Islet of Langerhans (tissue), 1 donor: Measurements from ENCODE around the gene RASL12.
"Not testable (repeated sequence)": the region's sequence is repeated elsewhere in the genome, so short reads cannot be mapped to it uniquely, and the experiment has no call there.

Experiments used
- FAIRE-seq: peaks from one replicate; lab custom pipeline; 2011; peaks lifted over from hg19 to GRCh38; lab: Jason Lieb, UNC

The RASL12 gene

GRCh38 chr15:65074946-65075345 is 7.2 kb upstream of the RASL12 start:
- not testable (repeated sequence) for FAIRE-seq

GRCh38 chr15:65072617-65073016 is 4.8 kb upstream of the RASL12 start:
- FAIRE-seq = no peak

DNA sequence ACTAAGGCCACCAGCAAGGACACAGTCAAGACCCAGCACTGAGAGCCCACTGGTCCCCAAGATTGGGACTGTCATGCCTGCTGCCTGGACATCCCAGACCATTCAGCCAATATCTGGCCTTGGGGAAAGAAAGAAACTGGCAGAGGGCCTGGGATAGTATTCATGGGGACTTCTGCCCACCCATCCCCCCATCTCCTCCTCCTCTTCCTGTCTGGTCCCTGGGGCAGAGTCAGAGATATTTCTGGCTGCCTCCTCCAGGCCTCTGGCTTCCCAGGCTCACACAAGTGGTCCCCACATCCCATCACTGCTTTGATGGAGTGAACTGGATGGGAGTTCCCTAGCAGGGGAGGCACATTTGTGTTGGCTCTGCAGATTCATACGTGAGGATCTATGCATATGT is 4.2 kb upstream of the RASL12 start:
- FAIRE-seq = no peak

DNA sequence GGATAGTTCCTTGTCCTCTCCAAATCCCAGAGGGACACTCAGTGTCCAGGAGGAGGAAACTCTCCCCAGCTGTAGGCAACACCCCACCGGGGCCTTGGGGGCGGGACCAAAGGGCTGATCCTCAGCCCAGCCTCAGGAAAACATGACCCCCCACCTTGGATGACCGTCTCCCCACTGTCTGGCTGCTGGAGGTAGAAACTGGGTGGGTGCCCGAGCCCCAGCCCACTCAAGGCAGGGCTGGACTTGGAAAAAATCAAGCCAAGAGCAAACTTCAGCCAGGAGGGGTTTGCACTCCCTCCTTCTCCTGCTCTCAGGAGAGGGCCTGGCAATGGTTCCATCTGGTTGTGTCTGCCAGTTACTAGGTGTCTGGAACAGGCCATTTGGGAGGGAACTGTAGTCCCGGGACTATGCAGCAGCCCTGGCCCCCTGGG is 3.6 kb upstream of the RASL12 start:
- FAIRE-seq = no peak

DNA sequence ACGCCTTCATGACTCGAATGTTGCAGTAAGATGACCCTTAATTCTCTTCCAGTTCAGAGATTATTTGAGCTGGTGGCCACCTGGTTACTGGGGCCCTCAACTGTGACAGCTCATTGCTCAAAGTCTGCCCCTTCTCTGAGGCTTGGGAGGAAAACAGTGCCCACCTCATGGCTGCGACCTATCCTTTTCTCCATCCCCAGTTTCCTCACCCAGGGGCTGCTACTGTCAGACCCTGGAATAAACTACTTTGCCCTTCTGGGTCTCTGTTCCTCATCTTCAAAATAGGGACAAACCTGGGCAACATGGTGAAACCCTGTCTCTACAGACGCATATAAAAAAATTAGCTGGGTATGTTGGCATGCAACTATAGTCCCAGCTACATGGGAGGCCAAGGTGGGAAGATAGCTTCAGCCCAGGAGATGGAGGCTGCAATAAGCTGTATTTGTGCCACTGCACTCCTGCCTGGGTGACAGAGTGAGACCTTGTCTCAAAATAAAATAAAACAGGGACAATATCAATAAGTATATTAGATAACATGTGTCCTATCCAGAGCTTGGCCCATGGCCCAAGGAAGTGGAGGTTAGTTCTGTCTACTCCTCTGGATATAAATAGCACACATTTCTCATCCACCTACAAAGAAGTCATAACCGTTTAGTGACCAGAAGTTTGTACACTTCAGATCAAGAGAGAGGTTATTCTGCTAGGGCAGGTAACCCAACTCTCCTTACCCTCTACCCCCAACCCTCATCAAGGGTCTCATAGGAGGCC is 2.2 kb upstream of the RASL12 start:
- no peak for FAIRE-seq

DNA sequence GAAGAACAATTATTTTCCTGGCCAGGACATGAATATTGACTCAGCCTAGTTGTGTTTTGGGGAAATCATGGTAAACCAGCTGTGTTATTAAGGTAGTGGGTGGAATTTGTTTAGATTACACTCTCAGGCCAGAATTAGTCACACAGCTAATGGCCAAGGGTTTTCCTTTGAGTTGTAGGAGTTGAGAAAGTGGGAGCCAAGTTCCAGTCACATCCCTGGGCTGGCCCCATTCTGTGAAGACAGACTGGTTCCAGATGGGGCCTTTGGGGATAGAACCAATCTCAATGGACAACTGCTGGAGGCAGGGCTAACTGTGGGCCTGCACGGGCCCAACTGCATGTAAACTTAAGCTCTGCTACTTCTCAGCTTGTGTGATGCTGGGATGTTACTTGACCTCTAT is 1.4 kb upstream of the RASL12 start:
- no peak for FAIRE-seq

DNA sequence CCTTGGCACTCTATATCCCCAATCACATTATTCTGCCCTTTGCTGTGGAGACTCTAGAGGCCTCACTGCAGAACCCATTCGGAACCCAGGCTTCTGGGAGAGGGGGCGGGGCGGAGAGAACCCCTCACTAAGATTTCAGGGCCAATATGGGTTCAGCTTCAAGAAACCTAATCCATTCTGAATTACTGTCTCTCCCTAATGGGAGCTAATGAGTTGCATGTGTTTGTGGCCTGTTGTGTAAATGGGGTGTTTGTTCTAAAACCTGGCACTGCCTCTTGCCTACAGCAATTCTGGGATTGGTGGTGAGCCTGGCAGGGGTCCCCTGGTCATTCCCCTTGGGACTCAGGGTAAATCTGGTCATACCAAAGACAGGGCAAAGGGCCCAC is 605 bp upstream of the RASL12 start:
- FAIRE-seq = no peak

DNA sequence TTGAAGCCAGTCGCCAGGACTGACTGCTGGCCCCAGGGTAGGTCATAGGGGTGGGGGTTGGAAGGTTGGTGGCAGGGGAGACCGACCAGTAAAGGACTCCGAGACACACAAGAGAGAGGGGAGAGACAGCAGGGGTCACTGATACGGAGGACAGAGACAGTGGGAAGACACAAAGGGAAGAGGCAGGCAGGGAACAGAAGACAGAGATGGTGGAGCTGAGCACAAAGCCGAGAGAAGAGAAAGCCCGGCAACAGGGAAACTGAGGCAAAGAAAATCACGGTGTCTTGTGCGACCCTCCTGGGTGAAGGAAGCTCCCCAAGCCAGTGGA is 510 bp downstream of the RASL12 start:
- no peak for FAIRE-seq

- FAIRE-seq = no peak
These were observed 1.0 kb downstream of the RASL12 start for GRCh38 chr15:65066635-65067316.

DNA sequence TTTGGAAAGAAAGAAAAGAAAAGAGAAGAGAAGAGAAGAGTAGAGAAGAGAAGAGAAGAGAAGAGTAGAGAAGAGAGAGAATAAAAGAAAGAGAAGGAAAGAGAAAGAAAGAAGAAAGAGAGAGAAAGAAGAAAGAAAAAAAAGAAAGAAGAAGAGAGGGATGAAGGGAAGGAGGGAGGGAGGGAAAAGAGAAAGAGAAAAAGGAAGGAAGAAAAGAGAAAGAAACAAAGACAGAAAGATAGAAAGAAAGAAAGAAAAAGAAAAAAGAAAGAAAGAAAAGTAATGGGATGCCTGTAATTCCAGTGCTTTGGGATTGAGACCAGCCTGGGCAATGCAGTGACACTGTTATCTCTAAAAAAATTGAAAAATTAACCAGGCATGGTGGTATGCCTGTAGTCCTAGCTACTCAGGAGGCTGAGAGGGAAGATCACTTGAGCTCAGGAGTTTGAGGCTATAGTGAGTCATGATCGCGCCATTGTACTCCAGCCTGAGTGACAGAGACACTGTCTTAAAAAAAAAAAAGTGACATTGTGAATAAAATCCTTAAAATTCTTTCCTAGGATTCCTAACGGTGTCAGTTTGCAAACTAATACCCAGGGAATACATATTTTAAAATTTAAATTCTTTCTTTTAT is 1.7 kb downstream of the RASL12 start:
- FAIRE-seq = no peak

DNA sequence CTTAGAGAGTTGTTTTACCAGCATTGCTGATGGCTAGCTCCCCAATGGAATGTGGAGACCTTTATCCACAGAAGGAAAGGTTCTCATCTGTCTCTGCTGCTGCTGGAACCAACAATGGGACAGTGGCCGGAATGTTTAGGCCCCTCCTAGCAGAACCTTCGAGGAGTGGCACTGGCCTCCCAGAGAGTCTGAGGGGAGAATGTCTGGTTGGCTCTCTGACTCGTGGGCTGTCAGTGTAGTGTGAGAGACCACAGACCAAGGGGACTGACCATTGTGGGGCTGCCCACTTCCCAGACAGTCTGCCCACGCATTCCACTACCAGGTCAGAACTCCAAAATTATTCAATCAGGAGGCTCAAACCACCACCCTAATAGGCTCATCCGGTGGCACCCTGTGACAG is 5.1 kb downstream of the RASL12 start:
- FAIRE-seq = no peak

DNA sequence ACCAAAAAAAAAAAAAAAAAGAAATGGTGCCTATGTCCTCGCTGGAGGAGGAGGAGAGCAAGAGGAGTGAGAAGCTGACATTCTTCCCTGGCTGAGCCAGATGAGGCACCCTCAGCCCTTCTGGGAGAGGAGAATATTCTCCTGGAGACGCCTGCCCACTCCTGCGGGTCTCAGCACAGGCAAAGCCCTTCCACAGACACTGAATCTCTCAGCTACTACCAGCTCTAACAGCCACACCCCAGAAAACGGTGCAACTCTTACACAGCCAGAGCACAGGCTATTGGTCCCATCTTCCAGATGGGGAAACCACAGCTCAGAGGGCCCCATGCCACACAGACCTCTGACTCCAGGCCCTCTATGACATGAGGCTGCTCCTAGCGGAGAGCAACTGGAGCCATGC is 5.7 kb downstream of the RASL12 start:
- FAIRE-seq = no peak

GRCh38 chr15:65060641-65061397 is 7.0 kb downstream of the RASL12 start:
- no peak for FAIRE-seq

- FAIRE-seq = no peak
These were observed 7.7 kb downstream of the RASL12 start for GRCh38 chr15:65059931-65060596.

DNA sequence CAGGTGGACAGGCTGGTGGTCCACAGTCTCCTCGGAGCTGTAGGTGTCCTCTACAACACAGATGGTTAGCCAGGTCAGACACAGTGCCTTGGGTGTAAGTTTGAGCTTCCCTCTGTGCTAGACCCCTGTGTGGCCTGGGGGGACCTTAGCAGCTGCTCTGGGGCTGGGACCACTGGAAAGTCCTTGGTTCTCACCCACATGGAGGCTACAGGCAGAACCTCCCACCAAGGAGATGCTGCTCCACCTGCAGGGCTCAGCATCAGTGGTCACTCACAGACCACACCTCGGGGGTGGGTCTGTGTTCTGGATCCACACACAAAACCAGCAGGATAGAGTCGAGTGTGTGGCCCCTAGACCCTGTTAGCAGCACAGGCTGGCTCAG is 8.4 kb downstream of the RASL12 start:
- no peak for FAIRE-seq

DNA sequence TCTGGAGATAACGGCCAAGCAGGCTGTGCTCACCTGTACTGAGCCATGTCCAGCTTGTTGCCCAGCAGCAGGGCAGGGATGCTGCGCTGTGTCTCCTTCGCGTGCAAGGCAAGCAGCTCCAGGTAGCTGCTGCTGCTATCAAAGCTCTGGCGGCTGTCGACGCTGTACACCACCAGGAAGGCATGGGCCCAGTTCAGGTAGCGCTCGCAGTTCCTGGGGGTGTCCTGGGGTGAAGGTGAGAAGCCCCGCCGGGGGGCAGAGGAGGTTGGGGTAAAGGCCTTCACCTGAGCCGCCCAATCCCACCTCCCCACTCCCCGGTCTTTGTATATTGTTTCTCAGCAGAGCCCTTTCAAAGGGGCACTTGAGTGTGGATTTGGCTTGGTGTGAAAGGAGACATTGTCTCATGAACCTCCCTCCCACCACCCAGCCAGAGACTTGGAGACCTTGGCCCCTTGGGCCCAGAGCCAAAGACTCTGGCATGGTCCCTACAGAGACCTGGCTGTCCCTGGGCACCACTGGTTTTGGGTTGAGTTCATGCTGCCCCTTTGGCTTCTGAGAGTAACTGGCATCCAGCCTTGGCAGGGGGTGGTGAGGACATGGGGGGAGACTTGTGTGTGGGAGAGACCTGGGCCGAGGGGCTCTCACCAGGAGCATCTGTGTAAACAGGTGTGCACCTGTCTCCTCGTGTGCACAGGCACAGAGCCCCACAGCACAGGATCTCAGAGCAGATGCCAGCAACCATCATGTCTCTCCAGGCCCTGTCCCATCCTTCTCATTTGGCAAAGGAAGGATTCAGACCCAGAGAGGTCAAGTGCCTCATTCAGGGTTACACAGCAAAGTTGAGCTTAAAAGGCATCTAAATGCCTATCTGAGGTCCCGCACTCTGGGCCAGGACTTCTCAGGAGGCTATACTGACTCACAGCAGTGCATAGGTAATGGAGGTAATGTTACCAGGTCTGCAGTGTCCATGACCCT is 9.1 kb downstream of the RASL12 start:
- no peak for FAIRE-seq

DNA sequence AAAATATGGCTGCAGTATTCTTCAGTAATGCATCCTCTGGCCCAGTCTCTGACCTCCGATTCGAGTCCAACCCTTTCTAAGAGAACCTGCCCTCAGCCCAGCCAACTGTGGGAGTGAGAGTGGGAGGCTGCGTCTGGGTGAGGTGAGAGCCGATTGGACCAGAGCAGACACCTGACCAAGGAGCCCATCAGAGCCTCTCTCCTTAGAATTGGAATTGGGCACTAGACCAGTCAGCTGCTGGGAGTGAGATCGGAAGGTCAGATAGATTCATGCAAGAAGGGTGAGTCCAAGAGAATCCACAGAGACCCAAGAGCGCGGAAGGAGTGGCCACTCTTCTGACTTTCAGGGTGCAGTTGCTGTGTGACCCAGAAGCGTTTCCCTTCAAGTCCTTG is 10.2 kb downstream of the RASL12 start:
- no peak for FAIRE-seq

DNA sequence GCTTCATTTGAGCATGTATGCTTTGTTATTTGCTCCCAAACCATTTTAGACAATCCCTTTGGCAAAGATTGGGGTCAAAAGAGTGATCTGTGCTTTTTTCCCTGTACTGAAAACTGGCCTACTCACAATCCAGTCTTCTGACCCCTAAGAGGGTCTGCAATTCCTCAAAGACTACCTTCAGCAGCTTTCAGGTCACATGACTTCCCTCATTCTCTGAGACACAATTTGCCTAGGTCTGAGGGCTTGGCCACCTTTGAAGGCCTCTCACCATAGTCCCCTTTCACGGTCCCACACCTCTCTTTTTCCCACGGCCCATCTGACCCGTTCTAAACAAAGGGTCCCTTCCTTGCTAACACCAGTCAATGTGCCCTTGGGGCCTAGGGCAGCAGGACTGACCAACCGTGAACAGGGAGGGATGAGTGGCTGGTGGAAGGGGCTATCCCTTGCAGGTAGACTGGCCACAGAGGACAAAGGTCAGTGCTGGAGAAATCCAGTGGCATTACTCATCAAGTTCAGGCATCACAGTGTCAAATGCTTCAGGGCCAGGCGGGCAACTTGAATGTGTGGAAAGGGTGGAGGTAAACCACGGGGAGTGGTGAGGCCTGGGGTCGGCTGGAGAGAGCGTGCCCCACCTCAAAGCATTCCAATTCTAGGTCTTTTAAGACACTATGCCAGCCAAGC is 10.8 kb downstream of the RASL12 start:
- FAIRE-seq = no peak

DNA sequence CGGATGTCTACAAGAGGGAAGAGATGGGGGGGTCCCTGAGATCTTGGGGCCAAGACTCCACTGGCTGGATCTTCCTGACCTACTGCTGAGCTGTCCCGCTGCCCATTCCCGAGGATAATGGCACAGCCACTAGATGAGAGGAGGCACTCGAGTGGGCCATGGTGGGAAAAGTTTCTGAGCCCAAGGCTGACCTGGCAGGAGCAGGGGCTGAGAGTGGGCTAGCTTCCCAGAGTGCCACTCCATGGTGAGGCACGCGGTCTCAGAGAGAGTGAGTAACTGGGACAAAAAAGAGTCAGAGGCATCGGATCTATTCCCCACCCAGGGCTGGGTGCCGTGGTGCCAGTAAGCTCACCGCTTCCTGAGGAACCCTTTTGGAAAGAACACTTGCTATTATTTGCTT is 11.7 kb downstream of the RASL12 start:
- no peak for FAIRE-seq

GRCh38 chr15:65055201-65055870 is 12.5 kb downstream of the RASL12 start:
- no peak for FAIRE-seq
